CD4-positive, alpha-beta T cell treated with Interleukin-17A for 1 hour (primary cell): ENCODE measurements around the gene RABGGTA.

Source experiments
- DNase-seq: peaks from one replicate; pipeline ENCODE4 v3.0.0-alpha.2; 2020

RABGGTA gene

DNA sequence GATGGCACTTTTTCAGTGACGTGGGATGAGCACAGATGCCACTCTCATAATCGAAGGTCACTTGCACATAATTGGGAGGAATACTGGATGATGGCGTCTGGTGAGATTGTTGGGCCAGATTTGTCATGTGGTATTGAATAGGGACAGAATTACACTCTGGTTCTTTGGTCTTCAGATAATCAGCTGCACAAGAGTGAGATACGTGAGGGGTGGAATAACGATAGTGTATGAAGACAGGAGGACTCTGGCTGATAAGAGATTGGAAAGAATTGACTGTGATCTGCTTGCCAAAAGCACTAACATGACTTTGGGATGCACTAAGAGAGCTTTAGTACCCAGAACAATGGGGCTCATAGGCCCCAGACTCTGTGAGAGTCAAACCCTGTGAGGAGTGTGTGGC lies 7.0 kb upstream of the RABGGTA start:
- DNase-seq = no peak

- peak; percentile 12 for DNase-seq
These were observed 6.4 kb upstream of the RABGGTA start for GRCh38 chr14:24277606-24278321.

- DNase-seq = no peak
These were observed 5.7 kb upstream of the RABGGTA start for GRCh38 chr14:24277071-24277470.

GRCh38 chr14:24274101-24274543 lies 2.7 kb upstream of the RABGGTA start:
- DNase-seq = peak; percentile 72

DNA sequence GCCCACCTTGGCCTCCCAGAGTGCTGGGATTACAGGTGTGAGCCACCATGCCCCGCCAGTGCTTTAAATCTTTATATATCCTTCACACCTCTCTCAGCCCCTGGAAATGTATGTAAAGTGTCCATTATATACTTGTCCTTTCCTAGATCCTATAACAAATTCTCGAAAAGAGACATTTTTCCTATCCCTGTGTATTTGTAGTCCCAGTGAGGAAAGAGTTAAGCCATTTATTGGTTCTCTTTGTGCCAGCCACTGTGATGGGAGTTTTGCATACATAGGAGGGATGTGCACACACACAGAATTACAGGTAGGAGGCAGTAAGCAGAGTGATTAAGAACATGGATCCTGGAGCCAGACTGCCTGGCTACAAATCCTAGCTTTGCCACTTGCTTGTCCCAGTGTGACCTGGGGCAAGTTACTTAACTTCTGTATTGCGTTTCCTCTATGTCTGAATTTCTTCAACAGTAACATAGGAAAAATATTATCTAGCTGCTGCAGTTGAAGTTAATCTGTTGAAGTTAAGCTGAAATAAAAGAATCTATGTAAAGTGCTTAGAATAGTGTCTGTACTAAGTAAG lies 2.1 kb upstream of the RABGGTA start:
- DNase-seq = no peak

DNA sequence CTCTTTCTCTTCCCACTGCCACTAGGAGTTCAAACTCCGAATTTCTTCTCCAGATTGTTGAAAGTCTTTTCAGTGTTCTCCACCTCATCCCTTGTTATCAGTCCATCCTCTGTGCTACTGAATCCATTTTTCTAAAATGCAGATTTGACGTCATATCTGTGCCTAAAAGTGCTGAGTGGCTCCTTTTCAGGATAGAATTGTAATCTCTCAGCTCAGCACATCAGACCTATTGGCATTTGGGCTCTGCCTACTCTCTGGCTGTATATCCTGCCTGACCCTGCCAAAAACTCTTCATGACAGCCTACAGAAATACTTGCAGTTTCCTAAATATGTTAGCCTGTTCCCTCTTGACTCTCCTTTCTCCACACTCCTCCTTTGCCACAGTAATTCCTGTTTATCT lies 1.1 kb upstream of the RABGGTA start:
- no peak for DNase-seq

GRCh38 chr14:24271834-24272263 lies 452 bp upstream of the RABGGTA start:
- no peak for DNase-seq

DNA sequence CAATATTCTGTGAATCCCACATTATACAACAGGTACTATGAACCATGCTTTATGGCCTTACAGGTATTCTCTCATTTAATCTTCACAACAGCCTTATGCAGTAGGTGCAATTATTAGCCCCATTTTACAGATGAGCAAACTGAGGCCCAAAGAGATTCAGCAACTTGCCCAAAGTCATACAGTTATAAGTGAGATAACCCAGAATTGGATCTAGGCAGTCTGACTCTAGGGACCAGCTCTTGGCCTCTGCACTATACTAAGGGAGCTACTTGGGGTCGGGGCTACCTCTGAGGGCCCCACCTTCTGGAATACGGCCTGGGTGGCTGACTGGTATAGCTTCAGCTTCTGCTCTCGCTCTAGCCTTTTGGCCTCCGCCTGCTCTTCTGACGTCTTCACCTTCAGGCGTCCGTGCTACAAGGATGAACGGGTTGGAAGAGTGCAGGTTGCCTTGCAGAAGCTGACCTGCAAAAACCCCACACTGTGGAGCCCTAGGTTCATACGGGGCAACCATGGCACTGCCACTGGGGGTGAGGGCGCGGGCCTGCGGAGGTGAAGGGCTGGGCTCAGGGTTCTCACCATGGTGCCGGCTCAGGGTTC lies 762 bp downstream of the RABGGTA start:
- no peak for DNase-seq

GRCh38 chr14:24269910-24270536 lies 1.4 kb downstream of the RABGGTA start:
- no peak for DNase-seq

DNA sequence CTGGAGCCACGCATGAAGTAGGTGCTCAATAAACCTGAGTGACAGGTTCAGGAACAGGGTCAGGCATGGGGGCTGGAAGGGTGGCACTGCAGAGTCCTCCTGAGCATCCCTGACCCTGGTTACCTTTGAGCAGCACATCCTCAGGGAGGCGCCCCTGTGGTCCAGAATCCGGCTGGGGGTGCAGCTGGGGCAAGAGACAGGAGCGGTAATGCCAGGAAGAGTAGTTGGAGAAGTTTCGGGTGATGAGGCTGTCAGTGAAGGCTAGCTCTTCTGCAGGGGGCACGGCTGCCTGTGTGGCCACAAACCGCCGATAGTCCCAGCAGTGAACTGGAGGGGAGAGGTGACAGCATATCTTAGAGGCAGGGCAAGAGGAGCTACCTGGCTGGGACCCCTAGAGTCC lies 2.0 kb downstream of the RABGGTA start:
- DNase-seq = no peak

GRCh38 chr14:24268225-24268624 lies 3.2 kb downstream of the RABGGTA start:
- DNase-seq = no peak

DNA sequence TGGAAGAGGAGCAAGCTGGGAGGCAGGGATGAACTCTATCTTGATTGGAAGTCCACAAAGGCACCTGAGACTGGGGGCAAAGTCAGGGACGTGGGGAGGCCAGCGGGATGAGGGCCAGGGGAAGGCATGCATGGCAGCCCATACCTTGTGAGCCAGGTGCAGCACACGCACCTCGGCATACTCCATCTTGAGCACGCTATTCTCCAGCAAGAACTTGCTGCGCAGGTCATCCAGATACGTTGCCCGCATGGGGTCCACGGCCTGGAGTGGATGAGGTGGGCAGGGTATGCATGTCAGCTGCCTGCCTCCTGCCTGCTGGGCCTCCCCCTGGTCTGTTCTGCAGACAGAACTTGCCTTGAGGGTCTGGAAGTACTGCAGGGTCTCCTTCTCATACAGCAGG lies 3.9 kb downstream of the RABGGTA start:
- DNase-seq = no peak

DNA sequence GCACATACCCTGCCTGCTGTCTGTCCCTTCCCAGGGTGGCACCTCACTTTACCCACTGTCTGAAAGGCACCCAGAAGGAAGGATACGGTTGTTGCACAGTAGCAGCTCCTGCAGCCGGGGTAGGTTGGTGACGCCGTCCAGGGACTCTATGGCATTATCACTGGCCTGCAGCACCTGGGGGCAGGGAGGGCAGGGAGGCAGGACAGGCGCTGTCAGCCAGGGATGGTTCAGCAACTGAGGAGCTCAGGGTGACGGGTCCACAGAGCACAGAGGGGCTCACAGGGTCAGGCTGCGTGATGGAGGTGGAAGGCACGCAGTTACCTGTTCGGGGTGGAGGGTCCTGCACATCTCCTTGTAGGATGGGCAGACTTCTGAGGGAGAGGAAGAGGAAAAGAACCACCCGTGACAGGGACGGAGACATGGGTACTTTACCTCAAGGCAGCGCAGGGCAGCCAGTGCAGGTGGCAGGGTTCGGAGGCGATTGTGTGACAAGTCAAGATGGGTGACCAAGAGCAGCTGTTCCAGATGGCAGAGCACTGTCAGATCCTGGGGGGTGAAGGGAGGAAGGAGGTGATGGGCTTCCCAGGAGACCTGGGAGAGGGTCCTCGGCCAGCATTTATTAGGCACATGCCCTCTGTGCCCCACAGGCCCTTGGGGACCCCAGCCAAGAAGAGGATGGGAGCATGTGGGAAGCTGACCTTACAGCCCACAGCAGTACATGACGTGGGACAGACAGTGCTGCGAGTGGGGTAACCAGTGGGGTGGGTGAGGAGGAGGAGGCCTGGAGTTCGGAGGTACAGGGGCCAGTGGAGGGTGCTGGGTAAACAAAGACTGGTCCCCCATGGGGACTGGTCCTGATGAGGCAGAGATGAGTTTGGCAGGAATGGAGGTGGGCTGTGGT lies 4.8 kb downstream of the RABGGTA start:
- no peak for DNase-seq

DNA sequence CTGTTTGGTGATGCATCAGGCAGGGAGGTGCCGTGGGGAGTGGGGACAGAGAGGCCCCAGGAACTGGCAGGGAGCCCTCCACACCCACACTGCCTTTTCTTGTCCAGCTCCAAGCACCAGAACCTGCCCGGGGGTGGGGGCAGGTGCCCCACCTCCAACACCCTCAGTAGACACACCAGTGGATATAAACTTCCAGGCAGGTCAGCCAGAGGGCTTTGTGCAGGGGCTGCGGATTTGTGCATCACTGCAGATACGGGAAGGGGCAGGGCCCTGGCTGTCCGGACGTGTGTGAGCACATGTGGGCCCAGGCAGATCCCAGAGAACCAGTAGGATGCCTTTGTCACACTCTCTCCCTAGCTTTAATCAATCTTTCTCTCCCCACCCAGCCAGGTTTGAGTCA lies 7.1 kb downstream of the RABGGTA start:
- DNase-seq = no peak

GRCh38 chr14:24263848-24264247 lies 7.5 kb downstream of the RABGGTA start:
- no peak for DNase-seq

DNA sequence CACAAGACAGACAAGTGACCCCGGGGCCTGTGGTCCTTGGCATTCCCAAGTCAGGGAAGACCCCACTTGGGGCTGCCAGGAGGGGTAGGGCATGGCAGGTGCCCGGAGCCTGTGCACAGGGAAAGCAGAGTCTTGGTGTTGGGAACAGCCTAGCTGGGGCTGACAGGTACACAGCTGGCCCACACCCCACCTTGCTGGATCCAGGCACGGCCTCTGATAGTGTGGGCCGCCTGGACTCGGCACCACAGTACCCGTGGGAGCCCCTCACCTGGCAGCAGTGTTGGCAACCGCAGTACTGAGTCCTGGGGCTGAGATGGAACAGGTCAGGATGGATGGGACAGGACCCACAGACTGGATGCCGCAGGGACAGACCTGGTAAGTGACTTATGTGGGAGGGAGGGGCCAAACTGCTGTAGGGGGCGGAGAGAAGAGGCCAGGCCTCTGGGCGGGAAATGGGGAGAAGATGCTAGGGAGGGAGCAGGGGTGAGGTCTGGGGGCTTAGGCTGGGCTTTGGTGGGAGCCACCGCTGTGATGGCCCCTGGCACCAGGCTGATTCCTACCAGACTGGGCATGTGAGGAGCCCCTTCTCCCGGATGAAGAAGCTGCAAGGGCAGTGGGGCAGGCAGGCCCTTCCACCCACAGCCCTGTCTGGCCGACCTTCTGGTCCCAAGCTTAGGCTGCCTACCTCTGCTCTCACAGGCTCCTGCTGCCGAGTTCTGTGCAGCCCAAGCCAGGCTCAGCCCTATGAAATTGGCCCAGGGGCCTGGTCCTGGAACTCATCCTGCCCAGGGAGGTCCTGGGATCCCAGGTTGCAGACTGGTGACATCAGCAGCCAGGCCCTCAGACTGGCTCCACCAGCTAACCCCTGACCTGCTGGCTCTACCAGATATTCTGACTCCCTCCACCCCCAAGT lies 8.3 kb downstream of the RABGGTA start, which contains the start of gene TGM1:
Gene TGM1, minus strand, starts transcription at position 357 of the 913 bp plus-strand sequence. CDS start 825 bp downstream, outside the sequence.
- no peak for DNase-seq

- no peak for DNase-seq
These were observed 9.4 kb downstream of the RABGGTA start for GRCh38 chr14:24261969-24262327.

- DNase-seq = no peak
These were observed 10.0 kb downstream of the RABGGTA start for GRCh38 chr14:24261256-24261968.

DNA sequence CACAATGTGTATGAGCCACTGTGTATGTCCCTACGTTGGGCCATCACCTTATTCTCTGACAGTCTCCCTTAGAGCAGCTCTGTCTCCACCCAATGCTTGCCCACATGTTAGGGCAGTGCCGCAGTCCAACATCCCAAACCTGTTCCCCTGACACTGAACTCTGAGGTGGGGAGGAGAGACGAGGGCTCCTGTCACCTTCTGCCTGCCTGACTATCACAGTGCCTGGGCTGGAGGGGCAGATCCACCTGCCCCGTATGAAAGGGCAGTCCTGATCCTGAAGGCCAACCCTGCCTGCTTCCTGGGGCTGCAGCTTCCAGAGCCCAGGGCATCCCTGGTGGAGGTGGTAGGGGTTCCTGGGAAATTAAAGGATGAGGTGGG lies 10.6 kb downstream of the RABGGTA start:
- no peak for DNase-seq

- no peak for DNase-seq
These were observed 11.2 kb downstream of the RABGGTA start for GRCh38 chr14:24260026-24260779.
